Activated CD4-positive, alpha-beta T cell treated with anti-CD3 and anti-CD28 coated beads for 4 hours (primary cell): ENCODE data around the gene LYPD8.
"Not testable (repeated sequence)": the region's sequence is repeated elsewhere in the genome, so short reads cannot be mapped to it uniquely, and the experiment has no call there.

Source experiments
- DNase-seq, 2 donors: peaks; one replicate each; pipeline ENCODE4 v3.0.0-alpha.2; 2020

The LYPD8 gene, protein sequence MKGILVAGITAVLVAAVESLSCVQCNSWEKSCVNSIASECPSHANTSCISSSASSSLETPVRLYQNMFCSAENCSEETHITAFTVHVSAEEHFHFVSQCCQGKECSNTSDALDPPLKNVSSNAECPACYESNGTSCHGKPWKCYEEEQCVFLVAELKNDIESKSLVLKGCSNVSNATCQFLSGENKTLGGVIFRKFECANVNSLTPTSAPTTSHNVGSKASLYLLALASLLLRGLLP

DNA sequence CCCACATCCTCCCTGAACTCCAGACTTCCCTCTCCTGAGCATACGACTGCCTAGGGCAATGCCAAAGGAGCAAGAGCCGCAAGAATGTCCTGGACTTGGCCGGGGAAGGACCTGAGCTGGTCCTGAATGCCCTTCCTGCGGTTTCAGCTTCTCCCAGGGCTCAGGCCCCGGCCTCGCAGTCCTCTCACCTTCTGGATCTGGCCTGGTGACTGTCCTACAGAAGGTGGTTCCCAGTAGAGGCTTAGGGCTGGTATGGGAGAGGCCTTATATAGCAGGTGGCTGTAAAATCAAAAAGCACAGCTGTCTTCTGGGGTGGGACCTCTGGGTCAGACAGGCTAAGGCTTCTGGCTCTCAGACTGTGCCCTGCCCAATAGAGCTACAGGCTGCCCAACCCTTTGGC lies at the start of gene LYPD8:
LYPD8 (minus strand) TSS at position 243 of the 400 bp plus-strand sequence. CDS start 4,678 bp downstream, outside the sequence.
- no peak for DNase-seq

DNA sequence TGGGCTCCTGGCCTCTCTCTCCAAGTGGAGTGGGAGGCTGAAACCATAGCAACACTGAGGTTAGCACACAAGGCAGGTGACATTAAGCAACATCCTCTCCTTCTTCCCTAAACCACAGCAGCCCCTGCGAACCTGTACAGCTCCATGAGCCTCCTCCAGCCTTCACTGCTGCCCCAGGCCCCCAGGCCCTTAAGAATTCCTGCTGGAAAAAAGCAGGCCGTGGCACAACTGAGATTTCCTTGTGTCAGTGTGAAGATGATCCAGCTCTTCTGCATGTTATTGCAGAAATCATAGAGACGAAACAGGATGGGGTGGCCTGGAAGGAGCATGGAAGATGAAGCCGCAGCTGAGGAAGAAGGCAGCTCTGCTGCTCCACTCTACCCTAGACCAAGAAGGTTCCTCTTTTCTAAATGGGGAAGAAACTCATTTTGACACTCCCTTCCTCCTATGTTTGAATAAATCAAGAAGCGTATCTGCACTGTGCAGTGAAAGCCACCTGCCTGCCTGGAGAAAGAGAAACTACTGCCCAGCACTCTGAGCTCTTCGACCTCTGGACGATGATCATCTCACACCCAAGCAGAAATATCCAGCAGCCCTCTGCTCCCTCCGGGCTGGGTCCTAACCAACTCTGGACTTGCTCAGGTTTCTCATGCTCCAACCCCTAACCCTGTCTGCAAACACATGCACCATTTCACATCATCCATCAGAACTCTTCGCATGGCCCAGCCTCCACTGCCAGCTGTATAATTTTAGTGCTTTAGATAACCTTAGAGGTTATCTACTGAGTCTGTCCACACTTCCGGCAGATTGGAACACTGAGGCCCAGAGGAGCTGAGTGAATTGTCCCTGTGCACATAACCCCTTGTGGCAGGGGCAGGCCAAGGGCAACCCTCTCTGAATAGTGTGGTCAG lies 49.5 kb upstream of the LYPD8 start:
- DNase-seq = no peak

DNA sequence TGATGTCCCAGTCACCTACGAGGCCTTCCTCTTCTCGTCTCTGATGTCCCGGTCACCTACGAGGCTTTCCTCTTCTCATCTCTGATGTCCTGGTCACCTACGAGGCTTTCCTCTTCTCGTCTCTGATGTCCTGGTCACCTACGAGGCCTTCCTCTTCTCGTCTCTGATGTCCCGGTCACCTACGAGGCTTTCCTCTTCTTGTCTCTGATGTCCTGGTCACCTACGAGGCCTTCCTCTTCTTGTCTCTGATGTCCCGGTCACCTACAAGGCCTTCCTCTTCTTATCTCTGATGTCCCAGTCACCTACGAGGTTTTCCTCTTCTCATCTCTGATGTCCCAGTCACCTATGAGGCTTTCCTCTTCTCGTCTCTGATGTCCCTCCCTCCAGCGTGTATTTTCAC lies 47.9 kb upstream of the LYPD8 start:
- not testable (repeated sequence) for DNase-seq

DNA sequence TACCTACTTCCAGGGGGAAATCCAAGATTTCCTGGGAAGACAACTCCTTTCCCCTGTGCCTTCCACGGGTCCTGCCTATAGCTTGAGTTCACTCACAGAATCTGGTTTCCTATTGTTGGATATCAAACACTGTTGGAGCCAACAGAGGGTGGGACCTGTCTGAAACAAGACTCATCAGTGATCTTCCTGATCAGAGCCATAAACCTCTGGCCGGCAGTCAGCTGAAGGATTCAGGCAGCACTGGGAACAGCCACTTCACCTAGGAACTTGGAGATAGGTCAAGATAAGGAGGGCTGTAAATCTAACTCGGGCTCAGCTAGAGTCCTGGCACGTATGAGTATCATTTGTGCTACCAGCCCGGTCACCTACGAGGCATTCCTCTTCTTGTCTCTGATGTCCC lies 46.9 kb upstream of the LYPD8 start:
- no peak for DNase-seq

DNA sequence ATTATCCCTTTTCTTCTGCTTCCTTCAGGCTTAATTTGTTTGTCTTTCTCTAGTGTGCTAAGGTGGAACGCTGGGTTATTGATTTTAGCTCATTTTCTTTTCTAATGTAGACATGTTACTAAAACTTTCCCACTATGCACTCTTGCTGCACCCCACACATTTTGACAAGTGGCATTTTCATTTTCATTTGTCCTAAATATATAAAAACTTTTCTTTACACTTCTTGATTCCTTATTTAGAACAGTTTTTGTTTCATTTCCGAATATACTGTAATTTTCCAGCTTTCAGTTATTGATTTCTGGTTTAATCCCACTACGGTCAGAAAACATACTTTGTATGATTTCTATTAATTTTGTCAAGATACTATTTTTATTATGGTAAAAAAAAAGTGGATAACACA lies 44.9 kb upstream of the LYPD8 start:
- no peak for DNase-seq

DNA sequence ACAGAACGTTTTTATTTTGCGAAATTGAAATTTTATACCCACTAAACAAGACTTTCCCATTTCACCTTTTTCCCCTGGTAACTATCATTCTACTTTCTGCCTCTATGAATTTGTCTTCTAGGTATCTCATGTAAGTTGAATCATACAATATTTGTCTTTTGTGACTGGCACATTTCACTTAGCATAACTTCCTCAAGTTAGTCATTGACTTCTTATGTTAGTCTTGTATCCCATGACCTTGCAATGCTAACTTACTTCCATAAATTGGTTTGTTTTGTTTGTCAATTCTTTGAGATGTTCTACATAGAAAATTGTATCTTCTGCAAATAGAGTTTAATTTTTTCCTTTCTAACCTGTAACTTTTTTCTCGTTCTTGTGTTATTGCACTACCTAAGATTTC lies 43.2 kb upstream of the LYPD8 start:
- no peak for DNase-seq

DNA sequence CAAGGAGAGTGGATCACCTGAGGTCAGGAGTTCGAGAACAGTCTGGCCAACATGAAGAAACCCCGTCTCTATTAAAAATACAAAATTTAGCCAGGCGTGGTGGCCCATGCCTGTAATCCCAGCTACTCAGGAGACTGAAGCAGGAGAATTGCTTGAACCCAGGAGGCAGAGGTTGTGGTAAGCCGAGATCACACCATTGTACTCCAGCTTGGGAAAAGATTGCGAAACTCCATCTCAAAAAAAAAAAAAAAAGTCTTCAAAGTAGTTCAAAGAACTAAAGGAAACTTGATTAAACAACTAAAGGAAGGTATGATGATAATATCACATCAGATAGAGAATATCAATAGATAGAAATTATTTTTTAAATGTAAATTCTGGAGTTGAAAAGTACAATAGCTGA lies 39.1 kb upstream of the LYPD8 start:
- DNase-seq = not testable (repeated sequence)

DNA sequence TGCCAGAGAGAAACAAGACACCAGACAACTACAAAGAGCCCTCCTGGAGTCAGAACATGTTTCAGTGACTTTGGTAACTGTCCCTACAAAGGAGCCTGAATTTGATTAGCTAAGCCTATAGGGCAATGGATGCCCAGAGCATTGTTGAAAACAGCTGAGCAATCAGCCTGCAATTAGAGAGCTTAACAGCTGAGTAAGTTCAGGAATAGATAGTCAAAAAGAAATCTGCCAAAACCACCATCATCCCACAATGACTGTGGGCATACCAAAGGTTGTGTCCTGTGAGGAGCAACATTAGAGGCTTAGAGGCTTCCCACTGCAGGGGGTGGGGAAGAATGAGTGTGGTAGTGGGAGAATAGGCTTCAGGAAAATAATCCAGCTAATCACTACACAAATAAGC lies 38.0 kb upstream of the LYPD8 start:
- DNase-seq = no peak

DNA sequence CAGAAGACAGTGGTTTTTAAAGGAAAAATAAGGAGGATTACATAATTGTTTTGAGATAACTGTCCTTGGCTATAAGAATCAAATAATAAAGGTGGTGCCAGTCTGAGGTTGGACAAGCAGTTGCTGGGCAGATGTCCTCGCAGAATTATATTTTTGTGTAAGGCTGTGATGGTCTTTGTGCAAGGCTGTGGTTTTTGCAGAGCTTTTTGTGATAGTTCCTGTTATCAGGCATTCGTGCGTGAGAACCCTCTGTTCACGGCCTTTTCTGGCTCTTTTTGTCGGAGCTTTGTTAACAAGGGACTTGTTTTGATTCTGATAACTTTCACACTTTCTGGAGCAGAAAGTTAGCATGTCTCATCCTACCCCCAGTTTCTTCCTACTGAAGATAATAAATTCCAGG lies 36.8 kb upstream of the LYPD8 start:
- no peak for DNase-seq

DNA sequence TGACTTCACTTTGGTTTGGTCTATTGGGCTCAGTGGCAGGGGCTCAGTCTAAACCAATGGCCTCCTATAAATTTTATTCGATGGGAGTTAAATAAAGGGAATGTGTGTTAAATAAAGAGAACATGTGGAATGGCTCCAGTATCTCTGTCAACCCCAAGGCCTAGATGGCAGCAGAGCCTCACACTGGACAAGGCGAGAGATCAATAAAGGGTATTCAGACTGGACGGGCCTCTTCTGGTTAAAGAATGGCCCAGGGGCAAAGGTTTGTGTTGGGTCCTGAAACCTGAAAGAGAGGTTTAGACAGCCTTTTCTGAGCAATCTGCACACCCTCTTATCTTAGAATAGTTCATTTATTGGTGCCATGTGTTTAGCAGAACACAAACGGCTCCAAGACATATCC lies 35.5 kb upstream of the LYPD8 start:
- DNase-seq = no peak

DNA sequence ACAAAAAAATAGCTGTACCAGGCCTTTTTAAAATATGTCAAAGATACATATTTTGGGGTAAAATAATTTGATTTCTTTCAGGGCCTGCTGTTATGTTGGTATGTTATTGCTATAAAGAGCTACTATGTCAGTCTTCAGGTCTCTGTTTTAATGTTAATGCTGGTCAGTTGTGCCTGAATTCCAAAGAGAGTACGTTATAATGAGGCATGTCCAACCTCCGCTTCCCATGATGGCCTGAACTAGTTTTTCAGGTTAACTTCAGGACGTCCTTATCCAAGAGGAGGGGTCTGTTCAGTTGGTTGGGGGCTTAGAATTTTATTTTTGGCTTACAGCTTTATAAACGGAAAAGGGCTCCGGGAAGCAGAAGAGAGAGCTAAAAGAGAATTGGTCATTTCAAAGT lies 34.9 kb upstream of the LYPD8 start:
- DNase-seq = no peak

DNA sequence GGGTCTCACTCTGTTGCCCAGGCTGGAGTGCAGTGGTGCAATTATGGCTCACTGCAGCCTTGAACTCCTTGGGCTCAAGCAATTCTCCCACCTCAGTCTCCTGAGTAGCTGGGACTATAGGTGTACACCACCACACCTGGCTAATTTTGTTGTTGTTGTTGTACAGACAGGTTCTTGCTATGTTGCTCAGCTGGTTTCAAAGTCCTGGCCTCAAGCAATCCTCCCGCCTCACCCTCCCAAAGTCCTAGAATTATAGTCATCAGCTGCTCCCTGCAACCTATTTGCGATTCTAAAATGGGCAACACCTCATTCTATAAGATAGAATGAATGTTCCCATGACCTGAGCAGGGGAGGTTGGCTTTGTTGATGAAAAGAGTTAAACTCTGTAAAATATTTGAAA lies 33.8 kb upstream of the LYPD8 start:
- not testable (repeated sequence) for DNase-seq

DNA sequence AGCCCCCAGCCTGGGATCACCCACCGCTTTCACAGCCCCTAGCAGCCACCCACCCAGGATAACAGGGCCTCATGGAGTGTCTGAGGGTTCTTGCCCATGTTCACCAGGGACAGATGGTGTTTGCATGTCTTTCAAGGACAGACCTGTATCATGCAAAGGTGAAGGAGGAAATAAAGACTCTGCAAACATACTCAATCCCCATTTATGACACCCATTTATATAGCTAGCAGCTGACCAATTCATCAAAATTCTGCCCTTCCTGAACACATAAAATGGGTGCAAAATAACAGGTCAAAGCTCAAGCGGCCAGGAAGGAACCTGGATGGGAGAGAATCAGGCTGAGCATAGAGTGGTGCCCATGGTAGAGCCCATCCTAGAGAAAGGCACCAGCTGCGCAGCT lies 32.8 kb upstream of the LYPD8 start:
- no peak for DNase-seq

DNA sequence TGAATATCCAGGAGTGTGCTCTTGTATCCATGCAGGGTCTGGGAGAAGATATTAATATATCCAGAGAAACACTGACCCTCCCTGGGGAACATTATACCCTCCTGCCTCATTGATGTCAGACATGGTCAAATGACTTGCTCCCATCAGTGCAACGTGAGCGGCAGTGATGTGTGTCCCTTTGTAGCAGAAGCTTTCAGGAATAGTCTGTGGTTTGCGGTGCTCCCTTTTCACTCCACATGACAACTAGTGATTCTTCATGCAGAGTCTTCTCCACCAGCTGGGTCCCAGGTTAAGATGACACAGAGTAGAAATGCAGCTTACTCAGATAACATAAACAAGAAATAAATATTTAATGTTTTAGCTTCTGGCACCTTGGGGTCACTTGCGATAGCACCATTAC lies 31.9 kb upstream of the LYPD8 start:
- DNase-seq = no peak

DNA sequence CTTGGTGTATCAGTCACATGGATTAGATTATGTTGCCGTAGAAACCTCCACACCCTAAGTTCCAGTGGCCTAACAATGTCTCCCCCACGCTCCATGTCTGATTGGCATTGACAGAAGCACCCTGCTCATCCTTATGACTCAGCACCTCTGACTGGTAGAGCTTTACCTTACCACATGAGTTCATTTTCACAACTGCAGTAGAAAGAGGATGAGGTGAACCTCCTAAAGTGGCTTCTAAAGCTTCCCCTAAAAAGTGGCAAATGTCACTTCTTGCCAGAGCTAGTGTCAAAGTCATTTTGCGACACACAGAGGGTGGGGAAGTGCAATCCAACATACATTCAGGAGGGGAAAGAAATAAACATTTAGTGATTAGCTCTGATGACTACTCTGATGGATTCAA lies 30.6 kb upstream of the LYPD8 start:
- no peak for DNase-seq

DNA sequence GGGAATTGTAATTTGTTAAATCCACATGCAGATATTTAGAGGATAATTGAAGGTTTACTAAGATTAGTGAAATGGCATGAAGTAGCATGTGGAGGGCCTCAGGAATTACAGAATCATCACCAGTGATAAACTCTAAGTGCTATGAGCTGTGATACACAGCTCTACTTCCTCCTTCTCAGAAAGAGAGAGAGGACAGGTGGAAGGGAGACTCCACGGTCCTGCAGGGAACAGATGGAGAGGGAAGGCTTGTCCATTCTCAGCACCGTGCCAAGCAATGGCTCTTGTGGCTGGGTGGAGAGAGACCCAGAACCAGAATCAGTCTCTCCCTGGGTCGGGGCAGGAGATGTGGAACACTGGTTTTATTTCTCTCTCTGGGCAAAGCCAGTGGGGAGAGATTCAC lies 27.8 kb upstream of the LYPD8 start:
- DNase-seq = no peak

DNA sequence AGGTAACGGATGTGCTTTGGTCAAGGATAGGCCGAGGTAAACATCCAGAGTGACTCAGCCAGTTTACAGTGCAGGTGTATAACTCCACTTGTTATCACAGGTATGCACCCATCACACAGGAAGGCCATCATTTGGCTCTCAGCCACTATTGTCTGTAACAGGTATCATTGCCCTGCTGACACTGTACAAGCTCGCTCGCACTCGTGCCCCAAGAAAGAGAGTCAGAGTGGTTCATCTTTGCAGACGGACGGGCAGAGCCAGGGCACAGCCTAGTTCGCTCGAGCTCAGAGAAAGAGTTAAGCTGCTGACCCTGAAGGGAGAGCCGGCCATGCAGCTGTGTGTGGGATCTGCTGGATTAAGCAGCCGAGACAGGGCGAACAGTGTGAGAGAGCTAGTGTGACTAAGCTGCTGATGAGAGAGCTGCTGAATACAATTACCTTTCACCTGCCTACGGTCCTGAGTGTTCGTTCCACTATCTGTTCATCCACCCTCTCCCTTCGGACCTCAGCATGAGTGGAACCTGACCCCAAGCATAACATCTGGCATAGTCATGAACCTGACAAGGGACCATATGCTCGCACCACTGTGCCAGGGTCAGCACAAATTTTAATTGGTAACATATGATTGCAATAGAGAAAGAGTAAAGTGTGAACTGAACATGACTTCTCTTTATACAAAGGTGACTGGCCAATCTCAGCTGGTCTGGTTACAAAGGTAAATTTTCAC lies 27.0 kb upstream of the LYPD8 start:
- no peak for DNase-seq

DNA sequence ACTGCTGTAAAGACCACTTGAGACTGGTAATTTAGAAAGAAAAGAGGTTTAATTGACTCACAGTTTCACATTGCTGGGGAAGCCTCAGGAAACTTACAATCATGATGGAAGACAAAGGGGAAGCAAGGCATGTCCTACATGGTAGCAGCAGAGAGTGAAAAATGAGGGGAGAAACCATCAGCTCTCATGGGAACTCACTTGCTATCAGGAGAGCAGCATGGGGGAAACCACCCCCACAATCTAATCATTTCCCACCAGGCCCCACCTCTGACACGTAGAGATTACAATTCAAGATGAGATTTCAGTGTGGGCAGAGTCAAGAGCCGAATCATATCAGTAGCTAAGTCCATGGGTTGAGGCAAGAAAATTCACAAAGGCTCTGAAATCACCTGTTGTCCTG lies 23.8 kb upstream of the LYPD8 start:
- no peak for DNase-seq

DNA sequence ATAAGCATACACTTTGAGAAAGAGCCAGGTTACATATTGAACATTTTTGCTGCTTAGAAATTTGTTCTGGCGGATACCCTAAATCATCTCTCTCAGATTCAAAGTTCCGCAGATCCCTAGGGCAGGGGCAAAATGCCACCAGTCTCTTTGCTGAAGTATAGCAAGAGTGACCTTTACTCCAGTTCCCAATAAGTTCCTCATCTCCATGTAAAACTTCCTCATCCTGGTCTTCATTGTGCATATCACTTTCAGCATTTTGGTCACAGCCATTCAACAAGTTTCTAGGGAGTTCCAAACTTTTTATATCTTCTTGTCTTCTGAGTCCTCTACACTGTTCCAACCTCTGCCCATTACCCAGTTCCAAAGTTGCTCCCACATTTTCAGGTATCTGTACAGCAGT lies 23.3 kb upstream of the LYPD8 start:
- no peak for DNase-seq

DNA sequence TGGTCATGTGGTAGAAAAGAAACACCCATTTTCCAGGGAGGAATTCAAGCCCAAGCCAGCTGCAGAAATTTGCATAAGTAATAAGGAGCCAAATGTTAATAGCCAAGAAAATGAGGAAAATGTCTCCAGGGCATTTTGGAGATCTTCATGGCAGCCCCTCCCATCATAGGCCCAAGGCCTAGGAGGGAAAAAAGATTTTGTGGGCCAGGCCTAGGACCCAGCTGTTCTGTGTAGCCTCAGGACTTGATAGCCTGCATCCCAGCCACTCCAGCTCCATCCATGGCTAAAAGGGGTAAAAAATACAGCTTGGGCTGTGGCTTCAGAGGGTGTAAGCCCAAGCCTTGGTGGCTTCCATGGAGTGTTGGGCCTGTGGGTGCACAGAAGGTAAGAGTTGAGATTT lies 21.4 kb upstream of the LYPD8 start:
- no peak for DNase-seq

DNA sequence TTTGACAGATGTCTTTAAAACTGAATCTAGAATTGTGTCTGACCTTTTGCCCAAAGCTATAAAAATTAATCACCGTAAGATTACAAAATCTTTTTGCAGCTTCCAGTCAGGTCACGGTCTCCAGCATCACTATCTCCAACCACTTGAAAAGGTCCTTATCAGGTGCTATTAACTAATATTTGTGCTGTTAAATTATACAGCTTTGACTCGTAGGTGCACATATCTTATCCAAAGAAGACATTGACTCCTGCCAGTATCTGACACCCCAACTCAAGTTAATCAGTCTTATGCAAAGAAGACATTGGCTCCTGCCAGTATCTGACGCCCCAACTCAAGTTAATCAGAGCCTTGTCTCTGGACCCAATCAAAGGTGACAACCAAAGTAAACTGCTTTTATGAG lies 19.9 kb upstream of the LYPD8 start:
- no peak for DNase-seq

DNA sequence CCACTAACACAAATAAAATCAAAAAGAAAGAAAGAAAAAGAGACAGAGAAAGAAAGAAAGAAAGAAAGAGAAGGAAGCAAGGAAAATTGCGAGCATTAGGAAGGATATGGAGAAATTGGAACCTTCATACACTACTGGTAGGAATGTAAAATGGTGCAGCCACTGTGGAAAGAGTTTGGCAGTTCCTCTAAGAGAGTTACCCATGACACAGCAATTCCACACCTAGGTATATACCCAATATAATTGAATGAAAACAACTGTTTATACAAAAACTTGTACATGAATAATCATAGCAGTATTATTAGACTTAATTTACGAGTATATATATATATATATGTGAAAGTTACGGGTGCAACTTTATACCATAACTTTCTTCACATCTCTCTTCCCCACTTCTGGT lies 4.1 kb upstream of the LYPD8 start:
- DNase-seq = no peak

DNA sequence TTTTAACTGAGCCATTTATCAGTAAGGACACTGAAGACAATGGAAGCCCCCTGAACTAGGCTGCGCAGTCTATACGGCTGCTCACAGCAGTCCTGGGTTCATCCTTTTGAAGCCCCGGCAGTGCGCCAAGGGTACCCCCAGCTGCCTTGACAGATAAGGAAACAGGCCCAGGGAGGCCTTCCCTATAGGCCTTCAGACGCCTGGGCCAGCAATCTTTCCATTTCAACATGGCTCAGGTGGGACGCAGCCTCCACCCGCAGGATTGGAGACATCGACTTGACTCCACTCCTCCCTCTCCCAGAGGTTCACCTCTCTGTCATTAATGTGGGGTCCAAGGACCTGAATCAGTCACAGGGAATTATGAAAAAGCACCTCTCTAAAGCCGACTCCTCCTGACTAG lies 2.8 kb upstream of the LYPD8 start:
- DNase-seq = no peak

DNA sequence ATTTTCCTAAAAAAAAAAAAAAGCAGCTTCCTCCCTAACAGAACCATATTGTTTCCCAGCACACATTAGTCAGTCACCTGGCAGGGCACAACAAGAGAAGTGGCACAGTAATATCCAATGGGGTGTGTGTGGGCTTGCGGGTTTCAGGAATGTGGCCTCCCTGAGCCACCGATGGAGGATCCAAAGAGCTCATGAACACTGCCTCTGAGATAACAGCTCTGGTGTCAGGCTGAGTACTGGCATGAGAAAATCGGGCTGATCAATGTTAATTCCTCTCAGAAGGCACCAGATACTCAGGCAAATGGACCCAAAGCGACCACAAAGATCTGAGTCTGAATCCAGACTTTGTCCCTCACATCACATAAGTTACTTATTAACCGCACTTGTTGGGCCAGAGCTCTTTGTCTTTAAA lies 2.2 kb upstream of the LYPD8 start:
- no peak for DNase-seq
